Tibial nerve (tissue), 4 donors: ENCODE results near the gene CDR2.

ENCODE experiments used
- EP300 ChIP-seq, 2 donors: sonication (generic); formaldehyde crosslinking; IDR thresholded peaks; one replicate each; pipeline ENCODE4 v1.6.1; 2017; ENCODE audit warnings: antibody characterized with exemption in 2 of 2, mild to moderate bottlenecking in 1 of 2
- POLR2A ChIP-seq, 2 donors: fragments of 450-650 bp; IDR thresholded peaks; one replicate each; pipeline ENCODE4 v1.6.1; 2017; ENCODE audit warnings: antibody characterized with exemption in 2 of 2, mild to moderate bottlenecking in 2 of 2, moderate library complexity in 2 of 2
- TF ChIP-seq, protein P1 (sequence below), 5 experiments: fragments of 200-600 bp in 3 of 5; fragments of 450-650 bp in 2 of 5; sonication (generic) in 3 of 5; IDR thresholded peaks; one replicate each; pipeline ENCODE4 v1.5.1; 2016 to 2019; ENCODE audit warnings: antibody characterized with exemption in 5 of 5, mild to moderate bottlenecking in 3 of 5, moderate library complexity in 2 of 5

DNA sequence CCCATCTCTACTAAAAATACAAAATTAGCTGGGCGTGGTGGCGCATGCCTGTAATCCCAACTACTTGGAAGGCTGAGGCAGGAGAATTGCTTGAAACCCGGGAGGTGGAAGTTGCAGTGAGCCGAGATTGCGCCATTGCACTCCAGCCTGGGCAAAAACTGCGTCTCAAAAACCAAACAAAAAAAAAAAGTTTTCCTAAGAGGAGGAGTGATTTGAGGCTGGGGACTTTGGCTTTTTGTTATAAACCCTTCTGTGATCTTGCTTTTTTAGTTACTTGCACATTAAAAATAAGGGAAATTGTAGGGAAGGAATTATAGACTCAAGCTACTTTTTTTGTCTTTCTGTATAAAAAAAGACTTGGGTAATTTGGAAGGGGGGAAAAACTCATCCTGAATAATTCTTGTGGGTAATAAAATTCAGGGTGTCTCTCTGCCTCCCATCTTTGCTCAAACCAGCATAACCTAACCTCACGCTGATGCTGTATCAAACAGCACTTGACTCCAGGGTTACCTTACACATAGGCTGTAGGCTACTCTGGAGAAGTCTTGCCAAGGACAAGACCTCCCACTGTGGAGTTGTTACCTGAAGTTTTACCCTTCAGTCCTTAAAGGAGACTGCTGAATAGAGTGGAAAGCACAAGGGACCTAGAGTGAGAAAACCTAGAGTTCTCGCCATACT lies 1.7 kb upstream of the CDR2 start:
- TF ChIP-seq, protein P1, sequence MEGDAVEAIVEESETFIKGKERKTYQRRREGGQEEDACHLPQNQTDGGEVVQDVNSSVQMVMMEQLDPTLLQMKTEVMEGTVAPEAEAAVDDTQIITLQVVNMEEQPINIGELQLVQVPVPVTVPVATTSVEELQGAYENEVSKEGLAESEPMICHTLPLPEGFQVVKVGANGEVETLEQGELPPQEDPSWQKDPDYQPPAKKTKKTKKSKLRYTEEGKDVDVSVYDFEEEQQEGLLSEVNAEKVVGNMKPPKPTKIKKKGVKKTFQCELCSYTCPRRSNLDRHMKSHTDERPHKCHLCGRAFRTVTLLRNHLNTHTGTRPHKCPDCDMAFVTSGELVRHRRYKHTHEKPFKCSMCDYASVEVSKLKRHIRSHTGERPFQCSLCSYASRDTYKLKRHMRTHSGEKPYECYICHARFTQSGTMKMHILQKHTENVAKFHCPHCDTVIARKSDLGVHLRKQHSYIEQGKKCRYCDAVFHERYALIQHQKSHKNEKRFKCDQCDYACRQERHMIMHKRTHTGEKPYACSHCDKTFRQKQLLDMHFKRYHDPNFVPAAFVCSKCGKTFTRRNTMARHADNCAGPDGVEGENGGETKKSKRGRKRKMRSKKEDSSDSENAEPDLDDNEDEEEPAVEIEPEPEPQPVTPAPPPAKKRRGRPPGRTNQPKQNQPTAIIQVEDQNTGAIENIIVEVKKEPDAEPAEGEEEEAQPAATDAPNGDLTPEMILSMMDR (IDR thresholded peaks at IDR 0.05): no peak
- no peak for TF ChIP-seq EP300 (IDR thresholded peaks at IDR 0.05)
- TF ChIP-seq POLR2A (IDR thresholded peaks at IDR 0.05): no peak
